Muscle layer of duodenum (tissue), 2 donors: ENCODE measurements around the gene CALD1.

Experiments
- H3K27ac ChIP-seq: one replicate; pipeline ENCODE4 v1.7.0; 2013; ENCODE audit warnings: mild to moderate bottlenecking, low read length
- H3K27me3 ChIP-seq: one replicate; pipeline ENCODE4 v1.7.0; 2013; ENCODE audit warnings: low read depth, mild to moderate bottlenecking, control low read depth, low read length
- H3K36me3 ChIP-seq, 2 donors: one replicate each; pipeline ENCODE4 v1.7.0; 2013; ENCODE audit warnings: low read length in 2 of 2, control low read depth in 1 of 2, mild to moderate bottlenecking in 1 of 2; ENCODE audit not compliant: insufficient read depth in 2 of 2, control insufficient read depth in 1 of 2
- H3K4me1 ChIP-seq, 2 donors: one replicate each; pipeline ENCODE4 v1.7.0; 2013; ENCODE audit warnings: low read length in 2 of 2, mild to moderate bottlenecking in 2 of 2, control low read depth in 1 of 2, moderate library complexity in 1 of 2; ENCODE audit not compliant: insufficient read depth in 2 of 2, control insufficient read depth in 1 of 2
- H3K4me3 ChIP-seq, 2 donors: one replicate each; pipeline ENCODE4 v1.7.0; 2013; ENCODE audit warnings: low read length in 2 of 2, low read depth in 1 of 2, mild to moderate bottlenecking in 1 of 2
- H3K9me3 ChIP-seq, 2 donors: one replicate each; pipeline ENCODE4 v1.7.0; 2013; ENCODE audit warnings: low read length in 2 of 2, control low read depth in 1 of 2, mild to moderate bottlenecking in 1 of 2; ENCODE audit not compliant: control insufficient read depth in 1 of 2
- donor health status: healthy.

CALD1 gene

DNA sequence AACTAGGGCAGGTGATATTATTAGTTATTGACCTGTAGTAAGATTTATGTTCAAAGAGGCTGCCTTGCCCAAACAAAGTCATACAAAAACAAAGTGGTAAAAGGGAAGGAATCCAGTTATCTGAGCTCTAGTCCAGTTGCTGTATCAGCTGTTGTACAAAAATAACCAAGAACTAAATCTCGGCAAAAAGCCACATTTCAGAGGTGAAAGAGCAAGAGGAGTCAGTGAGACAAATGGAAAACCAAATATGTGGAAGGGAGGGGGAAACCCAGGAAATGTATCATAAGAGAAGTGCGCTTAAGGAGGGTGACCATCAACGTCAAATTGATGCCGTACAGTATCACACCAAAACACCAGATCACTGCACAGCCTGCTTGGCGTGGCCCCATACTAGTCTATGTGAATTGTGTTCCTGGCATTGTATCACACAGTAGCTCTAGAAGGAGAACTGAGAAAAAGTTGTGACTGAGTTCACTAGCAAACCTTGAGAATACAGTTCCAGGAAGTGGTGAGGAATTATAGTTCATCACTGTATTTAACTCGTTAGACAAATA lies 213.3 kb downstream of the CALD1 start:
- H3K27ac ChIP-seq, result peak overlapping the region; percentile 53
- H3K36me3 ChIP-seq, result peaks cover 3 to 8% of the 10 kb centered on the region in 2 donors
- H3K27me3 ChIP-seq, result no peaks in the 10 kb centered on the region
- no peak overlapping the region for H3K4me3 ChIP-seq
- H3K4me1 ChIP-seq, result peaks cover 11 to 26% of the 10 kb centered on the region in 2 donors
- H3K9me3 ChIP-seq, result no peaks in the 10 kb centered on the region

- peaks cover 3 to 8% of the 10 kb centered on the region in 2 donors for H3K36me3 ChIP-seq
- peak overlapping the region; percentile 34 for H3K27ac ChIP-seq
- H3K4me3 ChIP-seq, result no peak overlapping the region
- no peaks in the 10 kb centered on the region for H3K27me3 ChIP-seq
- peaks cover 9 to 26% of the 10 kb centered on the region in 2 donors for H3K4me1 ChIP-seq
- no peaks in the 10 kb centered on the region for H3K9me3 ChIP-seq
These were observed 214.5 kb downstream of the CALD1 start for GRCh38 chr7:134993877-134994456.

GRCh38 chr7:134995239-134996096 lies 216.0 kb downstream of the CALD1 start:
- Histone ChIP-seq H3K4me1 (peaks cover 9 to 26% of the 10 kb centered on the region in 2 donors), H3K27ac (peak overlapping the region; percentile 62), H3K36me3 (peaks cover 3 to 8% of the 10 kb centered on the region in 2 donors)

GRCh38 chr7:134996097-134996550 lies 216.7 kb downstream of the CALD1 start:
- H3K27ac ChIP-seq, result peak overlapping the region; percentile 62
- H3K27me3 ChIP-seq, result no peaks in the 10 kb centered on the region
- H3K9me3 ChIP-seq, result no peaks in the 10 kb centered on the region
- no peak overlapping the region for H3K4me3 ChIP-seq
- H3K4me1 ChIP-seq, result peaks cover 9 to 26% of the 10 kb centered on the region in 2 donors
- H3K36me3 ChIP-seq, result peaks cover 3 to 8% of the 10 kb centered on the region in 2 donors

More at GRCh38 chr7:134995239-134996096, 216.0 kb downstream of the CALD1 start:
- no peaks in the 10 kb centered on the region for H3K27me3 ChIP-seq
- H3K4me3 ChIP-seq, result no peak overlapping the region
- H3K9me3 ChIP-seq, result no peaks in the 10 kb centered on the region

- H3K27ac ChIP-seq, result no peak overlapping the region
- H3K4me3 ChIP-seq, result no peak overlapping the region
- no peaks in the 10 kb centered on the region for H3K27me3 ChIP-seq
- peaks cover 3 to 8% of the 10 kb centered on the region in 2 donors for H3K36me3 ChIP-seq
- peaks cover 4 to 26% of the 10 kb centered on the region in 2 donors for H3K4me1 ChIP-seq
- no peaks in the 10 kb centered on the region for H3K9me3 ChIP-seq
These were observed 217.9 kb downstream of the CALD1 start for GRCh38 chr7:134997214-134997885.

GRCh38 chr7:134999136-134999535 lies 219.7 kb downstream of the CALD1 start:
- H3K4me3 ChIP-seq, result no peak overlapping the region
- H3K27ac ChIP-seq, result no peak overlapping the region
- H3K4me1 ChIP-seq, result peaks cover 0 to 26% of the 10 kb centered on the region in 2 donors
- H3K9me3 ChIP-seq, result no peaks in the 10 kb centered on the region
- no peaks in the 10 kb centered on the region for H3K27me3 ChIP-seq
- peaks cover 0 to 5% of the 10 kb centered on the region in 2 donors for H3K36me3 ChIP-seq

- Histone ChIP-seq H3K27ac (no peak overlapping the region), H3K4me3 (no peak overlapping the region)
These were observed 222.1 kb downstream of the CALD1 start for GRCh38 chr7:135001390-135002165.

GRCh38 chr7:135012229-135012628 lies 232.8 kb downstream of the CALD1 start:
- Histone ChIP-seq H3K27ac (no peak overlapping the region), H3K4me1 (no peaks in the 10 kb centered on the region), H3K9me3 (no peaks in the 10 kb centered on the region), H3K4me3 (no peak overlapping the region), H3K27me3 (no peaks in the 10 kb centered on the region), H3K36me3 (no peaks in the 10 kb centered on the region)

More at GRCh38 chr7:135001390-135002165, 222.1 kb downstream of the CALD1 start:
- H3K36me3 ChIP-seq, result no peaks in the 10 kb centered on the region
- no peaks in the 10 kb centered on the region for H3K27me3 ChIP-seq
- peaks cover 0 to 12% of the 10 kb centered on the region in 2 donors for H3K4me1 ChIP-seq
- peaks cover 0 to 3% of the 10 kb centered on the region in 2 donors for H3K9me3 ChIP-seq
